Calu3 (cell line): Measurements from ENCODE around the gene IRX4. TPM values are rescaled to one million over a fixed set of nuclear protein-coding genes. Genes with fewer than 3 reads are reported as not detected.

ENCODE experiments used
- BruUV-seq: library from RNA; stranded (reverse); fragments of 400-500 nt; replicated peaks from 2 replicates; lab custom pipeline; 2021; lab: Mats Ljungman, UMichigan
- CTCF ChIA-PET: fragments of 300-600 bp; sonication (Branson Sonifier 250); formaldehyde crosslinking; loops from one replicate; lab custom pipeline; 2022; ENCODE audit warnings: antibody characterized with exemption; lab: Charles Lee
- DNase-seq: peaks from one replicate; pipeline ENCODE4 v3.0.0; 2022
- H3K27ac Mint-ChIP-seq: one replicate; pipeline ENCODE4 v1.8.0; 2022; ENCODE audit warnings: mixed read lengths; ENCODE audit not compliant: unreplicated experiment
- H3K27me3 Mint-ChIP-seq: one replicate; pipeline ENCODE4 v1.8.0; 2022; ENCODE audit warnings: mixed read lengths; ENCODE audit not compliant: unreplicated experiment
- H3K36me3 Mint-ChIP-seq: one replicate; pipeline ENCODE4 v1.8.0; 2022; ENCODE audit warnings: mild to moderate bottlenecking, moderate library complexity, mixed read lengths; ENCODE audit not compliant: insufficient read depth, unreplicated experiment
- H3K4me1 Mint-ChIP-seq: one replicate; pipeline ENCODE4 v1.8.0; 2022; ENCODE audit warnings: mild to moderate bottlenecking, low read depth, mixed read lengths; ENCODE audit not compliant: unreplicated experiment
- H3K4me3 Mint-ChIP-seq: one replicate; pipeline ENCODE4 v1.8.0; 2022; ENCODE audit warnings: mild to moderate bottlenecking, low read depth, moderate library complexity, mixed read lengths; ENCODE audit not compliant: unreplicated experiment
- H3K9me3 Mint-ChIP-seq: one replicate; pipeline ENCODE4 v1.8.0; 2022; ENCODE audit warnings: low read depth, mixed read lengths; ENCODE audit not compliant: unreplicated experiment
- intact Hi-C: fragments of 100-400 bp; cut with micrococcal nuclease; formaldehyde crosslinking; loops from one replicate; pipeline ENCODE4 v1.10.0; 2022; ENCODE audit not compliant: unreplicated experiment
- total RNA-seq: library from RNA; stranded (reverse); gene quantifications from 2 replicates; pipeline ENCODE4 v1.2.3, GENCODE V29; 2022
- TF ChIP-seq, protein P1 (sequence below): fragments of 200-600 bp; IDR thresholded peaks from one replicate; pipeline ENCODE4 v1.8.0; 2022; ENCODE audit warnings: antibody characterized with exemption; ENCODE audit not compliant: unreplicated experiment

IRX4 gene
- total RNA-seq, 1 experiment from 2014 or later = not detected

DNA sequence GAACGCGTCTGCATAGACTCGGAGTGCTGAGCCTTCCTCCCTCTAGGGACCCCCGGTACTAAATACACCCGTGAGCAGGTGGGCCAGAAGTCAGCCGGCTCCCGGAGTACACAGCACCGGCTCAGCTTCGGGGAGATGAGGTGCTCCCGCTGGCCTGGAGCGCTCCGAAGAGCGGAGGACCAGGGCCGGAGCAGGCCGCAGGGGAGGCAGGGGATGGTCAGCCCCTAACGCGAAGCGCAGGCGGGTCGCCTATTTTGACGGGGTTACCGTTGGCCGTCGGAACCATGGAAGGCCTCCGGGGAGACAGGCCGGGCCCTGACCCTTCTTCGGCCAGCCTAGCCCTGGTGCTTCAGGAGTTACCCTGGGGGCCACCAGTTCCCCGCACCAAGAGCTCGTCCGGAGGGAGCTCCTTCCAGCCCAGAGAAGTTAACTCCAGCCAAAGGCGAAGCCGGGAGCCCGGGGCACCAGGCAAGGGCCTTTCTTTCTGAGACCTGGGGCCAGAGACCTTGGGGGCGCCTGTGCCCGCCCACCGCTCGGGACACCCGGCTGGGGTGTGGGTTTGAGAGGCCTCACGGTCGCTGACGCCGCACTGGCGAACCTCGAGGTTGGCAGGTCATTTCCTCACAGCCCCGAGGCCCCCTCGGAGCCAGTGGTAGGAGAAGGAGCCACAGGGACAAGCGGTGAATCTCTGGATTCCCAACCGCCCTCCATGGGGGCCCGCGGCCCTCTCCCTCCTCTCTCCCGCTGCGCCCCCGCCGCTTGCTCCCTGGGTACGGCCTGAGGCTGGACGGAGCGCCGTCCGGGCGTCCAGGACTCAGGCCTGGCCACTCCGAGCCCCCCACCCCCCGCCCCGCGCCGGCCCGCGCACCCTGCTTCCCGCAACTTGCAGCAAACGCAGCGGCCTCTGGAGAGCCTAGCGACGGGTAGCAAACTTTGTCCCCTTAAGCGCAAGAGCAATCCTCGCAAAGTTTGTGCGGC is 3.4 kb upstream of the IRX4 start:
- H3K4me1 Mint-ChIP-seq = no peaks in the 10 kb centered on the region
- H3K36me3 Mint-ChIP-seq = no peaks in the 10 kb centered on the region
- H3K27ac Mint-ChIP-seq = no peak overlapping the region
- H3K27me3 Mint-ChIP-seq = peaks cover 25% of the 10 kb centered on the region
- no peak overlapping the region for H3K4me3 Mint-ChIP-seq
- CTCF ChIA-PET = no interaction called here
- DNase-seq = no peak
- no TSS peak for BruUV-seq
- intact Hi-C loops = no loop called here
- peaks cover 2% of the 10 kb centered on the region for H3K9me3 Mint-ChIP-seq
- TF ChIP-seq, protein P1, sequence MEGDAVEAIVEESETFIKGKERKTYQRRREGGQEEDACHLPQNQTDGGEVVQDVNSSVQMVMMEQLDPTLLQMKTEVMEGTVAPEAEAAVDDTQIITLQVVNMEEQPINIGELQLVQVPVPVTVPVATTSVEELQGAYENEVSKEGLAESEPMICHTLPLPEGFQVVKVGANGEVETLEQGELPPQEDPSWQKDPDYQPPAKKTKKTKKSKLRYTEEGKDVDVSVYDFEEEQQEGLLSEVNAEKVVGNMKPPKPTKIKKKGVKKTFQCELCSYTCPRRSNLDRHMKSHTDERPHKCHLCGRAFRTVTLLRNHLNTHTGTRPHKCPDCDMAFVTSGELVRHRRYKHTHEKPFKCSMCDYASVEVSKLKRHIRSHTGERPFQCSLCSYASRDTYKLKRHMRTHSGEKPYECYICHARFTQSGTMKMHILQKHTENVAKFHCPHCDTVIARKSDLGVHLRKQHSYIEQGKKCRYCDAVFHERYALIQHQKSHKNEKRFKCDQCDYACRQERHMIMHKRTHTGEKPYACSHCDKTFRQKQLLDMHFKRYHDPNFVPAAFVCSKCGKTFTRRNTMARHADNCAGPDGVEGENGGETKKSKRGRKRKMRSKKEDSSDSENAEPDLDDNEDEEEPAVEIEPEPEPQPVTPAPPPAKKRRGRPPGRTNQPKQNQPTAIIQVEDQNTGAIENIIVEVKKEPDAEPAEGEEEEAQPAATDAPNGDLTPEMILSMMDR = no peak

DNA sequence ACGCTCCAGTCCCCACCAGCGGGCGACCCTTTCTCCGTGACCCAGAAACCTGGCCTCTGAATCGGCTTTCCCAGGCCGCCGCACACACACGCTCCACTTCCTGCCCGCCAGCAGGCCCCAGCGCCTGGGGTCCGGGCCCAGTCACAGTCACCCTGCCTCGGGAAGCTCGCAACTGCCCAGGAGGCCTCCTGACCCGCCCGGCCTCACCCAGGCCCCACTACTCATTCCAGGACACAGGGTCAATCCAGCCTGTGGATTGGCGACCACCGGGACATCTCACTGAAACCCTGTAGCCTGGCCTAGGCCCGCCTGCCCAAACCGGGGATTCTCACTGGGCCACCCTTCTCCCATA is 2.7 kb upstream of the IRX4 start:
- Mint-ChIP-seq H3K4me3 (no peak overlapping the region), H3K9me3 (peaks cover 2% of the 10 kb centered on the region), H3K27me3 (peaks cover 22% of the 10 kb centered on the region), H3K27ac (no peak overlapping the region), H3K4me1 (no peaks in the 10 kb centered on the region), H3K36me3 (no peaks in the 10 kb centered on the region)
- no TSS peak for BruUV-seq
- TF ChIP-seq, protein P1 = no peak
- CTCF ChIA-PET = no interaction called here
- intact Hi-C loops = no loop called here
- no peak for DNase-seq

DNA sequence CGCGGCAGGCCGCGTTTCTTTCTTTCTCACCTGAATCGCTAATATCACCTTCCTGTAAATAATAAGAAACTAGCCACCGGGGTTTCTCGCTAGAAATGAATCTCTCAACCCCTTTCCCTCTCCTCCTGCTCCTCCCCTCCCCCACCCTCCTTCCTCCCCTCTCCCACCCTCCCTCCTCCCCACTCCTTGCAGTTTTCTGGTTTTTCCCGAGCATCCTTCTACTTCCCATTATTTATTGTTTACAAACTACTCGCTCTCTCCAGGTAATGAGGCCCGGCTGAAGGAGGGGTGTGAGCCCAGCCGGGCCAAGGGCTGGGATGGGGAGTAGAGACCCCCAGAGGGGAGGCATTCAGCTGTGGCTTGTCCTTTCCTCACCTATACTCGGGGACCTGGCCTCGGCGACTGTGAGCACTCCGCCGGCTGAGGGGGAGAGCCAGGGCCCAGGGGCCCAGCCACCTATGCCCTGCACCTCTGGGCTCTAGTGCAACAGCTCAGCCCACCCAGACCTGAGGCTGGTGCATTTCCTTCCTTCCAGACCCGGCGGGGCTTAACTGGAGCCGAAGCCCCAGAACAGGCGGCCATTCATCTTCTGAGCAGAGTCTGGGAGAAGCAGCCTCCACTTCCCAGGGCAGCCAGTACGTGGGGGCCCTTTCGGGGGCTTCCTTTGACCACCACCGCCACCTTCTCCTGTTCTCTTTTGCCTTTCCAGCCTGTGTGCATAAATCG is 2.1 kb upstream of the IRX4 start:
- BruUV-seq = no TSS peak
- H3K4me3 Mint-ChIP-seq = no peak overlapping the region
- H3K36me3 Mint-ChIP-seq = no peaks in the 10 kb centered on the region
- H3K9me3 Mint-ChIP-seq = peaks cover 5% of the 10 kb centered on the region
- intact Hi-C loops = no loop called here
- DNase-seq = no peak
- TF ChIP-seq, protein P1 = no peak
- no peak overlapping the region for H3K27ac Mint-ChIP-seq
- H3K27me3 Mint-ChIP-seq = peaks cover 22% of the 10 kb centered on the region
- CTCF ChIA-PET = no interaction called here
- no peaks in the 10 kb centered on the region for H3K4me1 Mint-ChIP-seq

DNA sequence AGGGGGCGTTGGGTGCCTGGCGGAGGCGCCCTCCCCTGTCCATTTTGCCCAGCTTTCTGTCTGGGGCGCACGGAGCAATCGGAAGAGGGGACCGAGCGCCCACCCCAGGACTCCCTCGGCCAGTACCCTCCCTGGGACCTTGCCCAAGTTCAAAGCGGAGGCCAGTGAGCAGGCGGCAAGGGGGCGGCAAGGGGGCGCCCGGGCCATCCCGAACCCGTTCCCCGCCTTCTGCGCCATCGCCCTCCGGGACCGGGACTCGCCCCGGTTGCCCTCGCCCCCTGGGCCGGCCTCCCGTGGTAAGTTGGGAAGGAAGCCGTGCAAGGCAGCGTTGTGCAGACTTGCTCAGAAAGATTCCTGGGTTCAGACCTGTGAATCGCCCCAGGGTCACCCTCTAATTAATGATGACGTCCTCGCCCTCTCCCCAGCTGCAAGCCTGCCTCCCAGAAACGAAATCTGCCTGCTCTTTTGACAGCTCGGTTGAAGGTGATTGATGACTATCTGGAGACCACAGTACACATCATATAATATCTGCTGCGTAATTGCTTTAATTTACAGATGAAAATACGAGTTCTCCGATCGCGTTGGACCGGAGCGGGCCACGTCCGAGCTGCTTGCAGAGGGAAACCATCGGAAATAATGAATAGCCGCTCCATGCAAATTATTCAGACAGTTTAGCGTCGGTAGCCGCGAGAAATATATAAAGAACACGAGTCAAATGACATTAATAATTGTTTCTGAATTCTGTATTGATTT is 1.4 kb upstream of the IRX4 start:
- intact Hi-C loops = no loop called here
- H3K27me3 Mint-ChIP-seq = peaks cover 19% of the 10 kb centered on the region
- no peak overlapping the region for H3K27ac Mint-ChIP-seq

More for the DNA sequence above, 1.4 kb upstream of the IRX4 start:
- BruUV-seq = no TSS peak
- H3K9me3 Mint-ChIP-seq = peaks cover 8% of the 10 kb centered on the region
- peaks cover 5% of the 10 kb centered on the region for H3K36me3 Mint-ChIP-seq
- no peak for DNase-seq
- CTCF ChIA-PET = no interaction called here
- no peaks in the 10 kb centered on the region for H3K4me1 Mint-ChIP-seq
- H3K4me3 Mint-ChIP-seq = no peak overlapping the region
- TF ChIP-seq, protein P1 = no peak
